Activated gamma-delta T cell treated with Interleukin-2 at 50 U/mL for 16 hours (primary cell): ENCODE results near the gene HSD3B7.

ENCODE experiments used
- DNase-seq: peaks from one replicate; pipeline ENCODE4 v3.0.0-alpha.2; 2020

Gene HSD3B7

DNA sequence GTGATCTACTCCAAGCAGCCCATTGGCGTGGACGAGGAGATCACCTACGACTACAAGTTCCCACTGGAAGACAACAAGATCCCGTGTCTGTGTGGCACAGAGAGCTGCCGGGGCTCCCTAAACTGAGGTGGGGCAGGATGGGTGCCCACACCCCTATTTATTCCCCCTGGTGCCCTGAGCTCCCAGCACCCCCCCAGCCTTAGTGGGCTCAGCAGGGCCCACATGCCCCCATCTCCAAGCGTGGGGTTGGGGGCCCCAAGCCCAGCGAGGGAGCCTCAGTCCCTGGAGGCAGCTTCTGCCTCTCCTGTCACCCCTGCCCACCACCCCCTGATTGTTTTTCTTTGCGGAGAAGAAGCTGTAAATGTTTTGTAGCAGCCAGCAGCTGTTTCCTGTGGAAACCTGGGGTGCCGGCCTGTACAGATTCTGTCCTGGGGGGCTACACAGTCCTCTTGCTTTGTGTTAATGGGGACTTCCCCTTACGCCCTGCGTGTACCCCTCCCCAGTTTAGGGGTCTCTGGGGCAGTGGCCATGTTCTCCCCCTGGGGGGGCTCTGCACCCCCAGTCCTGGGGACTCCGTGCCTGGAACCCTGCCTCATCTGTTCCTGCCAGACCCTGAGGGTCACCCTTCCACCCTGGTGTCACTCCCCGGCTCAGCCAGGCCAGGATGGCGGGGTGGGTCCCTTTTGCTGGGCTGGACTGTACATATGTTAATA is 953 bp upstream of the HSD3B7 start:
- DNase-seq: no peak

DNA sequence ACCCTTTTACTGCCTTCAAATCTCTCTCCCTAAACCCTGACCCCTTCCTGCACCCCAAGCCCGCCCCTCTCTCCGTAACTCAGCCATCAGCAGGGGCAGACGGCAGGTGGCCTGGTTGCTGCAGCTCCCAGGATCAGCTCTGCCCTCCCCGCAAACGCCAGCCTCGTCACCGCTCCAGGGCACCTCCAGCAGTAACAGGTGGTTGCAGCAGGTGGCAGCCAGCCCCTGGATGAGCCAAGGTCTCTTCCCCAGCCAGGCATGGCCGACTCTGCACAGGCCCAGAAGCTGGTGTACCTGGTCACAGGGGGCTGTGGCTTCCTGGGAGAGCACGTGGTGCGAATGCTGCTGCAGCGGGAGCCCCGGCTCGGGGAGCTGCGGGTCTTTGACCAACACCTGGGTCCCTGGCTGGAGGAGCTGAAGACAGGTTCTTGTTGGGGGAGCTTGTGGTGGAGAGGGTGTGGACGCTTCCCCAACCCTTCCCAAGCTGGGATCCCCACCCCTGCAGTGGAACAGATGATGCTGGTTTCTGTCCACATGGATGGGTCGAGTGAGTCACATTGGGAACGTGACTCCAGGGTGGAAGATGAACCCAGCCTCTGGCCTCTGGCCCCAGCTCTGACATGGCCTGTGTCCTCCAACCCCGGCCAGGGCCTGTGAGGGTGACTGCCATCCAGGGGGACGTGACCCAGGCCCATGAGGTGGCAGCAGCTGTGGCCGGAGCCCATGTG is 558 bp downstream of the HSD3B7 start:
- DNase-seq: no peak

DNA sequence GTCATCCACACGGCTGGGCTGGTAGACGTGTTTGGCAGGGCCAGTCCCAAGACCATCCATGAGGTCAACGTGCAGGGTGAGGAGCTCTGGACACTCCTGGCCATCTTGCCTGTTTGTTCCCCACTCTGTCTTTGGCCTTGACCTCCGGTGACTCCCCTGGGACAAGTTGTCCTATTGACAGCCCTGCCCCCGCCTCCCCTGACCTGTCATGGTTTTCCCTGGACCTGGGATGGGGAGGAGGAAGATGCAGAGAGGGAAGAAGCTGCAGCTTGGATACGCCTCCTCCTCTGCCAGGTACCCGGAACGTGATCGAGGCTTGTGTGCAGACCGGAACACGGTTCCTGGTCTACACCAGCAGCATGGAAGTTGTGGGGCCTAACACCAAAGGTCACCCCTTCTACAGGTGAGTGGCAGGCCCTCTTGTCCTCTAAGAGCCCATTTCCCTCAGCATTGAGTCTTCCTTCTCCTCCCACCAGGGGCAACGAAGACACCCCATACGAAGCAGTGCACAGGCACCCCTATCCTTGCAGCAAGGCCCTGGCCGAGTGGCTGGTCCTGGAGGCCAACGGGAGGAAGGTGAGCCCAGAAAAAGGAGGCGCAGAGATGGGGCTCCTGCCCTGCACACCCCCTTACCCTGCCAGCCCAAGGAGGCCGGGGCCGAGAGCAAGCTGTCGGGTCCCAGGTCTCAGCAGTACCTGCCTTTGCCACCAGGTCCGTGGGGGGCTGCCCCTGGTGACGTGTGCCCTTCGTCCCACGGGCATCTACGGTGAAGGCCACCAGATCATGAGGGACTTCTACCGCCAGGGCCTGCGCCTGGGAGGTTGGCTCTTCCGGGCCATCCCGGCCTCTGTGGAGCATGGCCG is 1.4 kb downstream of the HSD3B7 start:
- no peak for DNase-seq

DNA sequence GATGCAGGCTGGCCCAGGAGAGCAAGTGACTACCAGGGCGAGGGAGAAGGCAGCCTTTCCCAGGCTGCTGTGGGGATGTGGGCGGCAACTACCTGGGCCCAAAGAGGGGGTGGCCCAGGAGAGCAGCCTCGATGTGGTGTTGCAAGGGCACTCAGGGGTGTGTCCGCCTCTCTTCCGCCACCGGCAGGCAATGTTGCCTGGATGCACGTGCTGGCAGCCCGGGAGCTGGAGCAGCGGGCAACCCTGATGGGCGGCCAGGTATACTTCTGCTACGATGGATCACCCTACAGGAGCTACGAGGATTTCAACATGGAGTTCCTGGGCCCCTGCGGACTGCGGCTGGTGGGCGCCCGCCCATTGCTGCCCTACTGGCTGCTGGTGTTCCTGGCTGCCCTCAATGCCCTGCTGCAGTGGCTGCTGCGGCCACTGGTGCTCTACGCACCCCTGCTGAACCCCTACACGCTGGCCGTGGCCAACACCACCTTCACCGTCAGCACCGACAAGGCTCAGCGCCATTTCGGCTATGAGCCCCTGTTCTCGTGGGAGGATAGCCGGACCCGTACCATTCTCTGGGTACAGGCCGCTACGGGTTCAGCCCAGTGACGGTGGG is 2.7 kb downstream of the HSD3B7 start:
- no peak for DNase-seq

DNA sequence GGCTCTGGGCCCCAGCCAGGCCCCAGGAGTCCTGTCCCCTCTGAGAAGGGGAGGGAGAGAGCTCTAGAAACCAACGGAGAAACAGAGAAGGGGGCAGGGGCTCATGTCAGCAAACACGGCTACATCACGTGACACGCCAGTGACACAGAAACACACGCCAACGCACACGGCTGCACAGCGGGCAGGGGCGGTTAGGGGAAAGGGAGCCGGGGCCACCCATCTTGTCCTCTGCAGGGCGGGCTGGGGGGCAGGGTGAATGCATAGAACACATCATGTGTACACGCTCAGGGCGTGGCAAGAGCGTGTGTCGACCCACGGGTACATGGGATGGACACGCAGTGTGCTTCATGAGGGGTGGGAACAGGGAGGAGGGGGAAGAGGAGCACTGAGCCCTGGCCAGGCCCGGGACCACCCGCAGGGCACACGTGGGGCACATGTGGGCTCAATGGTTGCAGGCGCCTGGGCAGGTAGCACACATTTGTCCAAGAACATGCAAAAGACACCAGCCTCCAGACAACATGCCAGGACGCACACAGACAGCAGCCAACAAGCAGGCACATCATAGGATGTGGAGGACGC is 4.6 kb downstream of the HSD3B7 start:
- DNase-seq: no peak

DNA sequence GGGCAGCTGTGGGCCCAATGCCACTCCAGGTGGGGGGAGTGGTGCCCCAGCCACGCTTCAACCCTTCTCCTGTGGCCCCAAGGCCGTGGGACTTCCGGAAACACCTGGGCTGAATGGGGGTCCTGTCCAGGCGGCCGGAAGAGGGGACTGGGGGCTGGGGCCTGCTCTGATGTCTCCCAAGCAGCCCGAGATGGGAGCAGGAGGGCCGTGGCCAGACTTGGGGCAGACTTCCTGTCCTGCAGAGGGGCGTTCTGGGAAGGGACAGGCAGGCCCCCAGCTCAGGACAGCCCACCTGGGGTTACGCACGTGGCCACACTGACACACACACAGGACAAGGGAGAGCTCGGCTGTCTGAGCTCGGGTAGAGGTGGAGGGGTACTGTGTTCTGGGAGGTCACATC is 5.1 kb downstream of the HSD3B7 start:
- no peak for DNase-seq

DNA sequence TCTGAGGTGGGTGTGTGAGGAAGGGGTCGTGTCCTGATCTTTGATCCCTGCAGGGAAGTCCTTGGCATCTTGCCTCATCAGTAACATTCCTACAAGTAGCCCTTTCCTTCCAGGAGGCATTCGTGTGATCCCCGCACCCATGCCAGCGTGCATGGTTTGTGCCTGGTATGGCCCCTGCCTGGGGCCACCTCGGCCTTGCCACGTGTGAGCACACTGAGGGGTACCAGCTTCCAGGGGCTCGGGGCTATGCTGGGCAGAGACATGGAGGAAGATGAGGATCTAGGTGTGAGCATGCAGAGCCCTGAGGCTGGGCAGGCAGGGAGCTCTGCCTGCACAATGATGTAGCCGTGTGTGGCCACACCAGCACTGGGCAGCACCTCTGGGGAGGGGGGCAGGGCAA is 6.0 kb downstream of the HSD3B7 start:
- DNase-seq: no peak

DNA sequence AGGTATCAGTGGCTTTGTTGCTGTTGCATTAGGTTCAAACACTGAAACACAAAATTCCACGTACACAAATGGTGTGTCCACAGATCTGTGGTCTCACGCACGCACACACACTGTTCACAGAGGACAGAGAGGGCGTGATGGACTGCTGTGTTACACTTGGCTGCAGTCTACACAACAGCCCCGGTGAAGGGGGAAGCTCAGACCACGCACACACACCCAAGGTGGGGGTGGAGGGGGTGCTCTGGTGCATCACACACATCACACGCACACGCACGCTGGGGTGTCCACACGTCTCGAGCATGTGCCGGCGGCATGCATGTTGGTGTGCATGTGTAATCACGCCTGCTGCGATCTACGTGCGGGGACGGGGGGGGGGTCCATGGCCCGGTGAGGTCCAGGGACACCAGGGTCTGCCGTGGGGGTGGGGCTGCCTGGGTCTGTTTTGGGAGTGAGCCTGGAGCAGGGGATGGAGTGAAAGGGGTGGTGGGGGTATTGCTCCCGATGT is 7.3 kb downstream of the HSD3B7 start:
- no peak for DNase-seq

DNA sequence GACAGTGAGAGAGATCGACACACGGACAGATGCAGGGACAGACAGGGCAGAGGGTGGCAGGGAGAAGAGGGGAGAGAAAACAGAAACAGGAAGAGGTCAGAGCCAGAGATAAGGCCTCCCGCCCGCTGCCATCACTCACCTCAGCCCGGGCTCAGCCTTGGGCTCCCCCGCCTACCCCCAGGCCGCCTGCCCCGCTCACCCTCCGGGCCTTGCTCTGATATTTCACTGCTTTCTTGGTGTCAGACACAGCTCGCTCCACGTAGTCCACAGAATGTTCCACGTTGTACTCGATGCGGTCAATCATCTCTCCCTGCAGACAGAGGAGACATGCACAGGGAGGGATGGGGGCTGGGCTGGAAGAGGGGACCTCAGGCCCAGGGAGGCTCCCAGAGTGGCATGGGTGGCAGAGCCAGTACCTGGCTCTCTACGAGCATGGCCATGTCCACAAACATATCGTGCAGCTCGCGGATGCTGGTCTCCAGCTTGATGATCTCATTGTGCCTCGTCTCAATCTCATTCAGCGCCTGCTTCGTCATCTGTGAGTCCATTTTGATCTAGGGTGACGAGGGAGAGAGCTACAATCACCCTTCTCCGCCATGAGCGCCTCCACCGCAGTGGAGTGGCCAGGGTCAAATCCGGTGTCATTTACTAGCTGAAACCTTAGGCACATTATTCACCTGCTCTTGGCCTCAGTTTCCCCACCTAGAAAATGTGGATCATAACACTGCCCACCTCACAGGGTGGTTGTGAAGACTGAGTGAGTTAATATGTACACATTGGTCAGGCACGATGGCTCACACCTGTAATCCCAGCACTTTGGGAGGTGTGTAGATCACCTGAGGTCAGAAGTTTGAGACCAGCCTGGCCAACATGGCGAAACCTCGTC is 8.2 kb downstream of the HSD3B7 start:
- no peak for DNase-seq

DNA sequence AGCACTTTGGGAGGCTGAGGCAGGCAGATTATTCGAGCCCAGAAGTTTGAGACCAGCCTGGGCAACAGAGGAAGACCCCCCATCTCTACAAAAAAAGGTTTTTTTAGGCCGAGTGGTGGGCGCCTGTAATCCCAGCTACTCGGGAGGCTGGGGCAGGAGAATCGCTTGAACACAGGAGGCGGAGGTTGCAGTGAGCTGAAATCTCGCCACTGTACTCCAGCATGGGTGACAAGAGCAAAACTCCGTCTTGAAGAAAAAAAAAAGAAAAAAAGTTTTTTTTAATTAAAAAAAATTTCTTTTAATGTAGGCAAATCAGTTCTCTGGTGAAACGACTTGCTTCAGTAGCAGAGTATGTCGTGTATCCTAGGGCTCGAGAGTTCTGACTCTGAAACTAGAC is 10.9 kb downstream of the HSD3B7 start:
- DNase-seq: no peak

DNA sequence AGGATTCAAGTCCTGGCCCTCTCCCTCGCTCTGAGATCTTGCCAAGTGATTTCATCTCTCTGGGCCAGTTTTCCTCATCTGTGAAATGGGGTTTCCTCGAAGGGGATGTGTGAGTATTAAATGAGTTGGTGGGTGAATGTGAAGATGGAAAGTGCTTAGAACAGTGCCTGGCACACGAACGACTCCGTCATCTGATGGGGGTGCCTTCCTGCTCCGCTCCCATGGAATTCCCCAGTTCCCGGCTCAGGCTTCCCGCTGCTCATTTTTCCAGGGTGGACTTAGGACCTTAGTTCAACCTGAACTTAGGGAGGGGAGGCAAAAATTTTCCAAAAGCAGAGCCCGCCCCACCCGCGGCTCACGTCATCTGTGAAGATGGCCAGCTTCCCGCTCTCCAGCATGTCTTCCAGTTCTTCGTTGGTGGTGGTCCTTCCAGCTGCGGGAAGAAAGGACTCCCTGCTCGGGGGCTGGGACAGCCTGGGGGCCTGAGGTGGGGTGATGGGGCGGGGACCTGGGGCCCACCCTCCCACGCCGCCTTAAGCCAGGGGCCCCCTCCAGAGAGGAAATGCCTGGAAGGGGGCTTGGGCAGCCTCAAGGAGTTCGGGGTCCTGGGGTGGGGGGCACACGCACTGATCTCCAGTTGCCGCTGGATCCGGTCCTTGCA is 11.4 kb downstream of the HSD3B7 start:
- DNase-seq: no peak

DNA sequence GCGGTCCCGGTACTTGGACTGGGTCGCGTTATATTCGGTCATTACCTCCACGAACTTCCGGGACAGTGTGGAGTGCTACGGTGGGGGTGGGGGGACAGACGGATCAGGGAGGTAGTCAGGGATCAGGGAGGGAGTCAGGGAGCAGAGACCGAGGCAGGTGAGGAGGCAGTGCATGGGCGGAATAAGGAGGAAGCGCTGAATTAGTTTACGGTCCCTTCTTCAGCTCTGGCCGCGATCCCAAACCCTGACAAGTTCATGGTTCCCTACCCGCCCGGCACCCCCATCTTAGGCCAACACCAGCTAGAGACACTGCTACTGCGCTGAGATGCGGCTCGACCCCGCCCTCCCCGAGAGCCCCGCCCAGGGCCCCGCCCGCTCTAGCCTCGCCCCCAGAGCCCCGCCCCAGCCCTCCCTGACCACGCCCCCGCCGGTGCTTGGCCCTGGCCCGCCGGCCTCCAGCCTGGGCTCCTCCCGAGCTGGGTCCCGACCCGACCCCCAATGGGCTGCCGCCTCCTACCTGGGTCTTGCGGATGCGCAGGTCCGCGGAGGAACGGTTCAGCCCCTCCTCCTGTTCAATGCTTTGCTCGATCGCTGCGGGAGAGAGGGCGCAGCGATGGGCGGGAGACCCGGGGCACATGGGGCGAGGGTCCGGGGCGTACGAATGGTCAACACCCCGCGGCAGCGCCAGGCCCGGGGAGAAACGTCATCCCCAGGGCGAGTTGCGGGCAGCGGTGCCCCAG is 12.1 kb downstream of the HSD3B7 start:
- DNase-seq: peak; percentile 78

DNA sequence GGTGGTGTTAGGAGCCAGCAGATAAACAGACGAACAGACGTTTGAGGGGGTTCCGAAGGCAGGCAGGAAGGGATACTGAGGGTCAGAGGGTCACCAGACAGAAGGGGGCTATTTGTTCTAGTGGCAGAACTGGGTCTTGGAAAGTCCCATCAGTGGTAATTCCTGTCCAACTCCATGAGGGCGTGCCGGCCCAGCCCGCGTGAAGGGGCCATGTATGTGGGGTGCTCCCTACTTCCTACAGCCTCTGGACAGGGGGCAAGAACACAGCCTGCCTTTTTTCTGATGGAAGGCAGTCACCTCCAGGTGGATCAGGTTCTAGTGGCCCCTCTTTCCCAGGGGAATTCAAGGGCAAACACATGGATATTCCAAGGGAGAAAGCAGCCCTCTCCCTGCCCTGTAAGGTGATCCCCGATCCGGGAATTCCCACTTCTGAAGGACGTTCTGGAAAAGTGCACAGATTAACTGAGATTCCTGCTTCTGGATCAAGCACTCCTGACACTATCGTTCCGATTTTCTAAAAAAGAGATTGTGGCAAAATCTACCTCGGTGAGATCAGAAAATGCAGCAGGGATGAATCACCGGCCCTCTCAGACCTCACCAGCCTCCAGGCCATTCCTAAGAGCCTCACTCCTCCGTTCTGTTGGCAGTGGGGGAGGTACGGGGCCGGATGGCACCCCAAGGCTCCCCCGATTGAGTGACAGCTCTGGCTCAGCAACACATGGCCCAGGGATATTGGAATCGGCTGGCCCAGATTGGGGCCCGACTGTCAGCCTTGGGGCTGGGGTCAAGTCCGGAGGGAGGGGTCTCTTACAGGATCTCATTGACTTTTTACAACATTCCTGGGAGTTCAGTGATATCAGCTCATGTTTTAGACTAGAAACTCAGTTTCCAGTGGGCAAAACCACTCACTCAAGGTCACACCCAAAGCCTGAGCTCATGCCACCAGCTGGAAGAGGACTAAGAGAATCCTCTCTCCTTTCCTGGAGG is 13.0 kb downstream of the HSD3B7 start:
- DNase-seq: no peak

DNA sequence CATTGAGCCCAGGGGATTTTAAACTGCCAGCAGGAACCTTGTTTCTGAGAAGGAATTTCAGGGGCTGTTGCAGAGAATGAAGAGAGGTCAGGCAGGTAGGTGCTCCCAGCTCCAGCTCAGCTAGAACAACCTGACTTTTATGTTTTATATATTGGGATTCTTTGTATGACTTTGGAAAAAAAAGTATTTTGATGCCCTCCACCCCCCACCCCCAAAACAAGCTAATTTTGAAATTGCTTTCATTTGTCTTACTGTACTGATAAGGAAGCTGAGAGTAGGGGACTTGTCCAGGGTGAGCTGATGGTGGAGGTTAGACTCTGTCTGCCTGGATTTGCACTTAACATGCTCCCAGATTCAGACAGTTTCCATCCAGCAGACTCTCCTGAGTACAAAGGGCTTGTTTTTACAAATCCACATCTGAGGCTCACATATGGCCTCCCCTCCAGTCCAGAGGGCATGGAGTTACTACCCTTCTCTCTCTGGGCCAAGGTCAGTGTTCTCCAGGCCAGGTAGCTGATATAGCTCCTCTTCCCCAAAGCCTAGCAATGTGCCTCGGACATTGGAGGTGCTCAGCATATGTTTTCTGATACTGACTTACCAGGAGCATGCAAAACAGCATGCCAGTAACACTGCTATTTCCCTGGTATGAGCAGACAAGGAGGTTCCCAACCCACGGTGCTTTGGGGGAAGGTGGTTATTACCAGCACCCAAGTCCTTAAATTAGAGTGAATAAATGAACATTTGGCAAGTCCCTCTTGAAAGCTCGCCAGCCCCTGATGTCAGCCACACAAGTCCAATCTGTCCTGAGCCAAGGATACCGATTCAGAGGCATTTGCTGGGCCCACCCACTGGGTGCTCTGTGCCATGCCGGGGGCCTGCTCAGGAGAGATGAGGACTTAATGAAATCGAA is 14.1 kb downstream of the HSD3B7 start:
- no peak for DNase-seq

DNA sequence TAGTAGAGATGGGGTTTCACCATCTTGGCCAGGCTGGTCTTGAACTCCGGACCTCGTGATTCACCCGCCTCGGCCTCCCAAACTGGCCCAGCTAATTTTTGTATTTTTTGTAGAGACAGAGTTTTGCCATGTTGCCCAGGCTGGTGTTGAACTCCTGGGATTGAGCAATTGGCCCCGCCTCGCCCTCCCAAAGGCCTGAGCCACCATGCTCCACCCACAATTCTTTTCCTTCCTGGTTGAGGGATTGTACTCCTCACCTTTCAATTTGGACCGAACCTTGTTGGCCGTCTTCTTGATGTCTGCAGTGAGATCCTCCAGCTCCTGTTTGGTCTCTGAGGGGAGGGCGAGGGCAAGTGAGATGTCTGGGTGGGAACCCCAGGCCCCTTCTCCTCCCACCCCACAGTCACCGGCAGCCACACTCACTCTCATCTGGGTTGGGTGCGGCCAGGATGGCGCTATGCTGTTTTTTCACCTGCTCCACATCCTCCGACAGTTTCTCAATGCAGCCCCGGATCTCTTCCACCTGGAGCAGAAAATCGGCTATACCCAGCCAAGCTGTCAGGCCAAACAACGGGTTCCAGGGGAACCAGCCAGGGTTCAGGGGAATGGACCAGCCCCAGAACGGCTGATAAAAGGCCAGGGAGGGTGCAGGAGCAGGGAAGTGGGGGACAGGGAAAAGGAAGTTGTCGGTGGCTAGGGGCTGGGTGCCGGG is 15.8 kb downstream of the HSD3B7 start:
- no peak for DNase-seq

DNA sequence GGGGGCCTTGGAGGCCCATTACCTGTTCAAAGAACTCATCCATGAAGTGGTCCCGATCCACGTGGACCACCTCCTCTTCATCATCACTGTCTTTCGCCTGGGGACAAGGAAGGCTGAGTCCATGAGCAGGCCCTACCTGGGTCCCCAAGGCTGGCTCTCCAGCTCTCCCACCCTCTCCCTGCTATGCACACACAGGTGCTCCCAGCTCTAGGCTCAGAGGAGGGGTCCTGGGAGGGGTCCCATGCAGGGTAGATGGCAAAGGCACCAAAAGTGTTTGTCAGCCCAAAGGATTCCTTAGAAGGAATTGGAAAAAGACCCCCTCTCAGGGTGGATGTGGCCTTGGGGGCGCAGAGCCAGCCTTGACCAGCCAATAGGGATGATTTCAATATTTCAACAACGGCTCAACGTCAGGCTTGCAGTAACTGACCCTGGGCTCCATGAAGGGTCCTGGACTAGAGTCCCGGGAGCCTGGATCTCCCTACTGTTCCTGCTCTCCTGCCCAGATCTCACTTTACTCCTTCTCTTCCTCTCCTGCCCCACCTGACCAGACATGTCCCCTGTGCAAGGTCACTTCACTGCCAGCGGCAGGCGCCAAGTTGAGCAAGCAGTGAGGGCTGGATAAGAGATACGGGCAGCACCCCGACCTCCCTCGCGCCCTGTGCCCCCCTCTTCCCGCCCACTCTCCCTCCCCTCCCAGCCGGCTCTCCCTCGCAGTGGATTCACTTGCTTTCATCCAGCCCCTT is 16.7 kb downstream of the HSD3B7 start:
- no peak for DNase-seq
